Adipocyte (in vitro differentiated cells): ENCODE data around the gene CAPZA1.

Experiments
- DNase-seq: peaks from one replicate; pipeline ENCODE4 v3.0.0-alpha.2; 2015; ENCODE audit warnings: low read depth
- H3K27me3 ChIP-seq: replicated peaks from 2 replicates; pipeline ENCODE4 v1.7.0; 2013; ENCODE audit warnings: mild to moderate bottlenecking, low read length, moderate library complexity; ENCODE audit not compliant: control insufficient read depth, insufficient read depth
- H3K36me3 ChIP-seq: 2 replicates; pipeline ENCODE4 v1.7.0; 2013; ENCODE audit warnings: low read length, mild to moderate bottlenecking, moderate library complexity; ENCODE audit not compliant: control insufficient read depth, insufficient read depth, severe bottlenecking
- H3K4me1 ChIP-seq: 2 replicates; pipeline ENCODE4 v1.7.0; 2013; ENCODE audit warnings: mild to moderate bottlenecking, low read length, moderate library complexity; ENCODE audit not compliant: control insufficient read depth, insufficient read depth
- H3K4me3 ChIP-seq: 2 replicates; pipeline ENCODE4 v1.7.0; 2013; ENCODE audit warnings: mild to moderate bottlenecking, low read length, moderate library complexity
- H3K9ac ChIP-seq: 2 replicates; pipeline ENCODE4 v1.7.0; 2013; ENCODE audit warnings: mild to moderate bottlenecking, low read length, moderate library complexity
- H3K9me3 ChIP-seq: 2 replicates; pipeline ENCODE4 v1.7.0; 2013; ENCODE audit warnings: mild to moderate bottlenecking, low read length, moderate library complexity; ENCODE audit not compliant: control insufficient read depth

The CAPZA1 gene

GRCh38 chr1:112619518-112620376 lies at the start of gene CAPZA1:
CAPZA1 (plus strand) TSS chr1:112619832; CDS start chr1:112619845, 13 bp downstream.
- Histone ChIP-seq H3K4me1 (peaks cover 38% of the 10 kb centered on the region), H3K36me3 (peaks cover 10% of the 10 kb centered on the region), H3K9me3 (no peaks in the 10 kb centered on the region), H3K9ac (peak within 1 kb of the TSS; percentile 100), H3K4me3 (peak within 1 kb of the TSS; percentile 100), H3K27me3 (no peaks in the 10 kb centered on the region)
- peak; percentile 98 for DNase-seq

GRCh38 chr1:112575154-112575804 lies 44.4 kb upstream of the CAPZA1 start:
- H3K9me3 ChIP-seq = peaks cover 4% of the 10 kb centered on the region
- no peak overlapping the region for H3K9ac ChIP-seq
- H3K4me1 ChIP-seq = peaks cover 14% of the 10 kb centered on the region
- H3K27me3 ChIP-seq = no peaks in the 10 kb centered on the region
- peak; percentile 96 for DNase-seq
- H3K4me3 ChIP-seq = no peak overlapping the region
- peaks cover 35% of the 10 kb centered on the region for H3K36me3 ChIP-seq

GRCh38 chr1:112576240-112576639 lies 43.4 kb upstream of the CAPZA1 start:
- Histone ChIP-seq H3K4me3 (no peak overlapping the region), H3K9ac (no peak overlapping the region), H3K4me1 (peaks cover 14% of the 10 kb centered on the region), H3K9me3 (peaks cover 4% of the 10 kb centered on the region), H3K27me3 (no peaks in the 10 kb centered on the region), H3K36me3 (peaks cover 29% of the 10 kb centered on the region)
- no peak for DNase-seq

- H3K36me3 ChIP-seq = peaks cover 19% of the 10 kb centered on the region
- no peak overlapping the region for H3K9ac ChIP-seq
- no peaks in the 10 kb centered on the region for H3K9me3 ChIP-seq
- peak; percentile 84 for DNase-seq
- no peaks in the 10 kb centered on the region for H3K27me3 ChIP-seq
- H3K4me3 ChIP-seq = no peak overlapping the region
- peaks cover 14% of the 10 kb centered on the region for H3K4me1 ChIP-seq
Observed at GRCh38 chr1:112579801-112580510, 39.7 kb upstream of the CAPZA1 start.

GRCh38 chr1:112581586-112582192 lies 37.9 kb upstream of the CAPZA1 start:
- H3K9ac ChIP-seq = no peak overlapping the region
- H3K4me1 ChIP-seq = peaks cover 5% of the 10 kb centered on the region
- no peaks in the 10 kb centered on the region for H3K27me3 ChIP-seq

GRCh38 chr1:112583366-112583765 lies 36.3 kb upstream of the CAPZA1 start:
- DNase-seq = no peak
- no peaks in the 10 kb centered on the region for H3K9me3 ChIP-seq
- H3K27me3 ChIP-seq = no peaks in the 10 kb centered on the region
- no peak overlapping the region for H3K9ac ChIP-seq
- peaks cover 5% of the 10 kb centered on the region for H3K4me1 ChIP-seq
- H3K36me3 ChIP-seq = peaks cover 19% of the 10 kb centered on the region
- H3K4me3 ChIP-seq = no peak overlapping the region

More at GRCh38 chr1:112581586-112582192, 37.9 kb upstream of the CAPZA1 start:
- Histone ChIP-seq H3K36me3 (peaks cover 15% of the 10 kb centered on the region), H3K4me3 (no peak overlapping the region), H3K9me3 (no peaks in the 10 kb centered on the region)
- no peak for DNase-seq

- H3K4me3 ChIP-seq = no peak overlapping the region
- no peak overlapping the region for H3K9ac ChIP-seq
- DNase-seq = no peak
- H3K9me3 ChIP-seq = peaks cover 8% of the 10 kb centered on the region
- H3K4me1 ChIP-seq = no peaks in the 10 kb centered on the region
- no peaks in the 10 kb centered on the region for H3K27me3 ChIP-seq
- peaks cover 63% of the 10 kb centered on the region for H3K36me3 ChIP-seq
Observed at GRCh38 chr1:112589766-112590165, 29.9 kb upstream of the CAPZA1 start.

- Histone ChIP-seq H3K36me3 (peaks cover 67% of the 10 kb centered on the region), H3K27me3 (no peaks in the 10 kb centered on the region), H3K4me1 (no peaks in the 10 kb centered on the region), H3K9me3 (peaks cover 8% of the 10 kb centered on the region), H3K9ac (no peak overlapping the region), H3K4me3 (no peak overlapping the region)
- no peak for DNase-seq
Observed at GRCh38 chr1:112594208-112594876, 25.3 kb upstream of the CAPZA1 start.

- H3K27me3 ChIP-seq = no peaks in the 10 kb centered on the region
- no peak overlapping the region for H3K9ac ChIP-seq
- H3K4me1 ChIP-seq = no peaks in the 10 kb centered on the region
- no peaks in the 10 kb centered on the region for H3K9me3 ChIP-seq
- peaks cover 68% of the 10 kb centered on the region for H3K36me3 ChIP-seq
- no peak for DNase-seq
- no peak overlapping the region for H3K4me3 ChIP-seq
Observed at GRCh38 chr1:112599477-112599876, 20.2 kb upstream of the CAPZA1 start.

- no peaks in the 10 kb centered on the region for H3K4me1 ChIP-seq
- peaks cover 63% of the 10 kb centered on the region for H3K36me3 ChIP-seq
- no peak for DNase-seq
- H3K27me3 ChIP-seq = no peaks in the 10 kb centered on the region
- H3K9ac ChIP-seq = no peak overlapping the region
- no peak overlapping the region for H3K4me3 ChIP-seq
- no peaks in the 10 kb centered on the region for H3K9me3 ChIP-seq
Observed at GRCh38 chr1:112603012-112603411, 16.6 kb upstream of the CAPZA1 start.
